HG03342 (cell line): ENCODE measurements around the gene TMEFF2.

Source experiments
- ATAC-seq: cut with Tn5 transposase; IDR thresholded peaks from one replicate; pipeline ENCODE4 v1.9.1; 2021; ENCODE audit warnings: mild to moderate bottlenecking, moderate library complexity; ENCODE audit not compliant: unreplicated experiment

Gene TMEFF2

GRCh38 chr2:192184349-192184748 is 10.4 kb downstream of the TMEFF2 start:
- ATAC-seq = no peak

GRCh38 chr2:192183296-192183695 is 11.4 kb downstream of the TMEFF2 start:
- no peak for ATAC-seq

- no peak for ATAC-seq
These were observed 27.8 kb downstream of the TMEFF2 start for GRCh38 chr2:192166946-192167345.

- ATAC-seq = no peak
These were observed 28.9 kb downstream of the TMEFF2 start for GRCh38 chr2:192165842-192166241.

GRCh38 chr2:192162392-192163042 is 32.2 kb downstream of the TMEFF2 start:
- ATAC-seq = peak; percentile 80

GRCh38 chr2:192161656-192162290 is 33.0 kb downstream of the TMEFF2 start:
- ATAC-seq = no peak

GRCh38 chr2:192159736-192160135 is 35.0 kb downstream of the TMEFF2 start:
- no peak for ATAC-seq

GRCh38 chr2:192159208-192159607 is 35.5 kb downstream of the TMEFF2 start:
- no peak for ATAC-seq

GRCh38 chr2:192157776-192158175 is 37.0 kb downstream of the TMEFF2 start:
- ATAC-seq = no peak

GRCh38 chr2:192155511-192156118 is 39.1 kb downstream of the TMEFF2 start:
- ATAC-seq = no peak

GRCh38 chr2:192153561-192153960 is 41.2 kb downstream of the TMEFF2 start:
- no peak for ATAC-seq

GRCh38 chr2:192151853-192152252 is 42.9 kb downstream of the TMEFF2 start:
- ATAC-seq = peak; percentile 59

- no peak for ATAC-seq
These were observed 44.6 kb downstream of the TMEFF2 start for GRCh38 chr2:192150166-192150565.

GRCh38 chr2:192148620-192149321 is 46.0 kb downstream of the TMEFF2 start:
- no peak for ATAC-seq

- no peak for ATAC-seq
These were observed 46.5 kb downstream of the TMEFF2 start for GRCh38 chr2:192148241-192148619.

- ATAC-seq = no peak
These were observed 48.4 kb downstream of the TMEFF2 start for GRCh38 chr2:192146069-192147015.

GRCh38 chr2:192145496-192145895 is 49.2 kb downstream of the TMEFF2 start:
- ATAC-seq = no peak

GRCh38 chr2:192140236-192140839 is 54.4 kb downstream of the TMEFF2 start:
- ATAC-seq = no peak

- ATAC-seq = no peak
These were observed 54.9 kb downstream of the TMEFF2 start for GRCh38 chr2:192139813-192140212.

- no peak for ATAC-seq
These were observed 57.3 kb downstream of the TMEFF2 start for GRCh38 chr2:192137451-192137850.
